B cell (primary cell): ENCODE data around the gene FANCC. TPM values are rescaled to one million over a fixed set of nuclear protein-coding genes. Genes with fewer than 3 reads are reported as not detected.
A peak's percentile ranks its signal among the peaks of the same experiment; 100 is the strongest.

Source experiments
- ATAC-seq: fragments of 200-7000 bp; cut with Tn5 transposase; one replicate; pipeline ENCODE4 v1.10.0; 2021; ENCODE audit warnings: low read depth, mild to moderate bottlenecking, moderate number of reproducible peaks, moderate library complexity
- CTCF ChIA-PET: fragments of 350-600 bp; sonication (Branson Sonifier 250); formaldehyde crosslinking; loops from one replicate; lab custom pipeline; 2021; ENCODE audit warnings: antibody characterized with exemption, inconsistent platforms; lab: Charles Lee
- POLR2A ChIA-PET: fragments of 350-600 bp; sonication (Branson Sonifier 250); formaldehyde crosslinking; loops from one replicate; lab custom pipeline; 2021; ENCODE audit warnings: antibody characterized with exemption; lab: Charles Lee
- DNase-seq: peaks from one replicate; pipeline ENCODE4 v3.0.0; 2013
- H2AFZ ChIP-seq: 2 replicates; pipeline ENCODE4 v1.6.1; 2012; ENCODE audit warnings: mild to moderate bottlenecking, low read depth, low read length; ENCODE audit not compliant: insufficient read depth, poor library complexity, severe bottlenecking
- H3K27ac ChIP-seq, 2 donors: 1 replicate in 1 of 2; 2 replicates in 1 of 2; pipeline ENCODE4 v1.5.1; 2012 to 2013; ENCODE audit warnings: low read length in 2 of 2, mild to moderate bottlenecking in 2 of 2, moderate library complexity in 1 of 2
- H3K27me3 ChIP-seq, 4 experiments: fragments of 200-600 bp in 1 of 4; sonication (generic) in 1 of 4; replicated peaks in 1 of 4; 1 replicate in 2 of 4; 2 replicates in 2 of 4; pipeline versions ENCODE4 v1.6.1 to v1.7.0; 2013 to 2016; ENCODE audit warnings: low read length in 3 of 4, mild to moderate bottlenecking in 2 of 4, mixed read lengths in 1 of 4, moderate library complexity in 1 of 4; ENCODE audit not compliant: insufficient read depth in 4 of 4, control insufficient read depth in 3 of 4; ENCODE audit errors: control extremely low read depth in 1 of 4
- H3K36me3 ChIP-seq, 2 experiments: replicated peaks in 1 of 2; 1 replicate in 1 of 2; 2 replicates in 1 of 2; pipeline versions ENCODE4 v1.6.1 to v1.7.1; 2013; ENCODE audit warnings: low read length in 1 of 2; ENCODE audit not compliant: insufficient read depth in 2 of 2, control insufficient read depth in 1 of 2; ENCODE audit errors: control extremely low read depth in 1 of 2, extremely low read depth in 1 of 2
- H3K4me1 ChIP-seq, 2 donors: fragments of 200-600 bp in 1 of 2; sonication (generic) in 1 of 2; 1 replicate in 1 of 2; 2 replicates in 1 of 2; pipeline versions ENCODE4 v1.5.1 to v1.6.1; 2013 to 2017; ENCODE audit warnings: low read length in 2 of 2; ENCODE audit not compliant: control insufficient read depth in 2 of 2, insufficient read depth in 2 of 2
- H3K4me2 ChIP-seq: replicated peaks from 2 replicates; pipeline ENCODE3; 2012; ENCODE audit warnings: mild to moderate bottlenecking, low read depth, low read length; ENCODE audit not compliant: poor library complexity, severe bottlenecking
- H3K4me3 ChIP-seq, 5 experiments: fragments of 200-600 bp in 1 of 5; sonication (generic) in 1 of 5; 1 replicate in 3 of 5; 2 replicates in 2 of 5; pipeline versions ENCODE4 v1.5.1 to v1.7.0; 2011 to 2016; ENCODE audit warnings: low read length in 4 of 5, mild to moderate bottlenecking in 4 of 5, low read depth in 2 of 5, control low read depth in 1 of 5, moderate library complexity in 1 of 5; ENCODE audit not compliant: insufficient read depth in 1 of 5; ENCODE audit errors: control extremely low read depth in 1 of 5, extremely low read depth in 1 of 5
- H3K79me2 ChIP-seq: fragments of 200-600 bp; sonication (generic); one replicate; pipeline ENCODE4 v1.6.0; 2016; ENCODE audit warnings: low read length; ENCODE audit not compliant: control insufficient read depth, insufficient read depth
- H3K9ac ChIP-seq: fragments of 200-600 bp; sonication (generic); 2 replicates; pipeline ENCODE4 v1.6.1; 2017; ENCODE audit warnings: mild to moderate bottlenecking, low read length, moderate library complexity
- H3K9me3 ChIP-seq, 3 donors: one replicate each; pipeline versions ENCODE4 v1.6.1 to v1.7.1; 2013; ENCODE audit warnings: low read length in 2 of 3; ENCODE audit not compliant: control insufficient read depth in 2 of 3, insufficient read depth in 1 of 3; ENCODE audit errors: control extremely low read depth in 1 of 3
- H4K20me1 ChIP-seq: 2 replicates; pipeline ENCODE4 v1.6.0; 2012; ENCODE audit warnings: mild to moderate bottlenecking, low read length; ENCODE audit not compliant: insufficient read depth, control insufficient read depth, poor library complexity, severe bottlenecking
- H3K27ac Mint-ChIP-seq: one replicate; pipeline ENCODE4 v1.8.0; 2021; ENCODE audit warnings: mixed read lengths
- H3K27me3 Mint-ChIP-seq: one replicate; pipeline ENCODE4 v1.8.0; 2021; ENCODE audit warnings: mixed read lengths
- H3K4me1 Mint-ChIP-seq: one replicate; pipeline ENCODE4 v1.8.0; 2021; ENCODE audit warnings: mixed read lengths
- H3K4me3 Mint-ChIP-seq: one replicate; pipeline ENCODE4 v1.8.0; 2021; ENCODE audit warnings: mixed read lengths
- H3K9me3 Mint-ChIP-seq: one replicate; pipeline ENCODE4 v1.8.0; 2022; ENCODE audit warnings: mixed read lengths; ENCODE audit not compliant: insufficient read depth
- CTCF ChIP-seq: fragments of 200-600 bp; IDR thresholded peaks from one replicate; pipeline ENCODE4 v1.8.0; 2022; ENCODE audit warnings: antibody characterized with exemption, mild to moderate bottlenecking
- EZH2 ChIP-seq: IDR thresholded peaks from 2 replicates; pipeline ENCODE4 v1.6.1; 2012; ENCODE audit warnings: borderline replicate concordance, low read depth, mild to moderate bottlenecking, moderate library complexity, low read length; ENCODE audit not compliant: insufficient read depth, poor library complexity, severe bottlenecking
- WGBS: methylation state at CpG from one replicate; pipeline ENCODE4 v1.1.5; 2013; ENCODE audit warnings: missing lambda C conversion rate; ENCODE audit not compliant: insufficient coverage; 5-methylcytosine and 5-hydroxymethylcytosine counted together
- intact Hi-C: fragments of 100-400 bp; cut with micrococcal nuclease; formaldehyde crosslinking; loops from one replicate; pipeline ENCODE4 v1.10.0; 2022
- polyA plus RNA-seq: library from polyadenylated mRNA; depleted of rRNA; stranded (reverse); fragments of >200 nt; gene quantifications from 2 replicates; pipeline ENCODE4 v1.2.3, GENCODE V29; 2012
- total RNA-seq, 2 donors: library from RNA; stranded (reverse); fragments of 120-200 nt in 1 of 2; gene quantifications; 1 replicate in 1 of 2; 2 replicates in 1 of 2; pipeline versions ENCODE4 v1.2.3 to v1.2.4, GENCODE V29; 2013 to 2022

The FANCC gene
- total and polyA plus RNA-seq, 2 donors (not counting 1 experiment from before 2014, with no cell fraction given) = 1.8 to 11.1 TPM

- peaks cover 4% of the 10 kb centered on the region for H3K27me3 Mint-ChIP-seq
- peaks cover 14% of the 10 kb centered on the region for H3K4me1 Mint-ChIP-seq
- Histone ChIP-seq H3K9ac (peak overlapping the region; percentile 83), H3K4me3 (peak overlapping the region; percentile 56 to 98 (median 94)), H3K79me2 (peaks cover 3% of the 10 kb centered on the region), H3K4me1 (peaks cover 13% of the 10 kb centered on the region in 2 donors), H3K27me3 (peaks cover 0 to 6% (median 4%) of the 10 kb centered on the region in 4 experiments), H3K9me3 (peaks cover 0 to 2% (median 0%) of the 10 kb centered on the region in 3 donors), H3K4me2 (peak overlapping the region; percentile 94), H3K36me3 (no peaks in the 10 kb centered on the region), H2AFZ (peak overlapping the region; percentile 97), H3K27ac (peak overlapping the region; percentile 38 to 84), H4K20me1 (no peaks in the 10 kb centered on the region)
- 0% methylated on average over 5 of the region's 10 CpGs for WGBS
- H3K27ac Mint-ChIP-seq = peak overlapping the region; percentile 93
- no peak for DNase-seq
- TF ChIP-seq EZH2 (no peak), CTCF (no peak)
- intact Hi-C loops = loop anchor here (2.0 to 5.0 kb wide), 4 partner anchors 189 to 1101 kb away; partner anchors contain the start of genes AOPEP, ZNF169 and ZNF367
- H3K4me3 Mint-ChIP-seq = peak overlapping the region; percentile 94
- no peaks in the 10 kb centered on the region for H3K9me3 Mint-ChIP-seq
- POLR2A ChIA-PET = interaction anchor here (0.6 kb wide), 1 partner anchor 1453 kb away, joined by 3 read pairs; no protein-coding TSS in a partner anchor
- CTCF ChIA-PET = no interaction called here
- ATAC-seq = no peak
These were observed 343 bp upstream of the FANCC start for GRCh38 chr9:95317893-95318211.

- no peaks in the 10 kb centered on the region for H4K20me1 ChIP-seq
- peak overlapping the region; percentile 97 for H2AFZ ChIP-seq
- peak; percentile 61 for ATAC-seq
- H3K9ac ChIP-seq = peak overlapping the region; percentile 83
- H3K27me3 ChIP-seq = peaks cover 0 to 8% (median 5%) of the 10 kb centered on the region in 4 experiments
- intact Hi-C loops = loop anchor here (2.0 to 5.0 kb wide), 4 partner anchors 191 to 1102 kb away; partner anchors contain the start of genes AOPEP, ZNF169 and ZNF367
- Mint-ChIP-seq H3K4me3 (peak overlapping the region; percentile 94), H3K27ac (peak overlapping the region; percentile 87), H3K9me3 (no peaks in the 10 kb centered on the region), H3K4me1 (peaks cover 16% of the 10 kb centered on the region), H3K27me3 (no peaks in the 10 kb centered on the region)
- peaks cover 14 to 16% of the 10 kb centered on the region in 2 donors for H3K4me1 ChIP-seq
- peaks cover 8% of the 10 kb centered on the region for H3K79me2 ChIP-seq
- H3K36me3 ChIP-seq = no peaks in the 10 kb centered on the region
- CTCF ChIA-PET = no interaction called here
- WGBS = 0% methylated on average over 11 of the region's 22 CpGs
- TF ChIP-seq CTCF (no peak), EZH2 (no peak)
- H3K9me3 ChIP-seq = peaks cover 0 to 2% (median 0%) of the 10 kb centered on the region in 3 donors
- H3K4me2 ChIP-seq = peak overlapping the region; percentile 94
- H3K4me3 ChIP-seq = peak overlapping the region; percentile 38 to 98 (median 94)
- H3K27ac ChIP-seq = peak overlapping the region in 1 of 2 donors; percentile 84
- POLR2A ChIA-PET = no interaction called here
- no peak for DNase-seq
These were observed 753 bp downstream of the FANCC start for GRCh38 chr9:95316794-95317118.
